HG02938 (cell line): ENCODE measurements around the gene GAL3ST2.
"Not testable (repeated sequence)": the region's sequence is repeated elsewhere in the genome, so short reads cannot be mapped to it uniquely, and the experiment has no call there.

Experiments
- ATAC-seq: cut with Tn5 transposase; IDR thresholded peaks from one replicate; pipeline ENCODE4 v1.9.1; 2021; ENCODE audit warnings: mild to moderate bottlenecking, moderate library complexity; ENCODE audit not compliant: unreplicated experiment

The GAL3ST2 gene

DNA sequence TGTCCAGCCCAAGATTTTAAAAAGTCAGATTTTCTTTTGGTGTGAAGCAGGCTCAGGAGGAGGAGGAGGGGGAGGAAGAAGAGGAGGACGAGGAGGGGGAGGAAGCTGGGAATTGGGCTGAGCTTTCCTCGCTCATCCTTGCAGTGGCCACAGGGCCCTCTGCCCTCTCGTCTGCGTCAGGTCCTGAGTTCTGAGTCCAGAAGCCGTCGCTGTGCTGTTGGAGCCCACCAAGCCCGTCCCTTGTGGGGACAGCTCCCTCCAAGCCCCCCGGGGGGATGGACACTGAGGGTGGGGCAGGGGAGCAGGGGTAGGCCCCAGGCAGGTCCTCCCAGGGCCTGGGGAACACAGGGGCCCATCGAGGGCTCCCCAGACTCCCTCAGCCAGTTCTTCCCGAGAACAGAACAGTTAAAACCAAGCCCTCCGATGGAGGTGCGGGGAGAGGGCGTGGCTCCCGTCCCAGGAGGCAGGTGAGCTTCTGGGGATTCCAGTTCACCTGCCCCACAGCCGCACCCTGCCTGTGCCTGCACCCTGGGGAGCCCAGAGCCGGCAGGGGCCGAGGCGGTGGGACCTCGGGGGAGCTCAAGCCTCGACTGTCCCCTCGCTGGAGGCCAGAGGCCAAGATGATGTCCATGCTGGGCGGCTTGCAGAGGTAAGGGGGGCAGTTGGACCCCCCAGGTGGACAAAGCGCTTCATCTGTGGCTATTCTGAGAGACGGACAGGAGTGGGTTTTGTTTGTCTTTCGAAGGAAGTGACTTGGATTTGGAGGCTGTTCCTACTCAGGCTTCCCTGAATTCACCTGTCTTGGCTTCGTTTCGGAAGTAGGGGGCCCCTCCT, at the start of gene GAL3ST2:
Gene GAL3ST2 (plus strand): TSS at position 487 of the 834 bp plus-strand sequence. CDS start 134 bp downstream, at position 621.
- no peak for ATAC-seq

DNA sequence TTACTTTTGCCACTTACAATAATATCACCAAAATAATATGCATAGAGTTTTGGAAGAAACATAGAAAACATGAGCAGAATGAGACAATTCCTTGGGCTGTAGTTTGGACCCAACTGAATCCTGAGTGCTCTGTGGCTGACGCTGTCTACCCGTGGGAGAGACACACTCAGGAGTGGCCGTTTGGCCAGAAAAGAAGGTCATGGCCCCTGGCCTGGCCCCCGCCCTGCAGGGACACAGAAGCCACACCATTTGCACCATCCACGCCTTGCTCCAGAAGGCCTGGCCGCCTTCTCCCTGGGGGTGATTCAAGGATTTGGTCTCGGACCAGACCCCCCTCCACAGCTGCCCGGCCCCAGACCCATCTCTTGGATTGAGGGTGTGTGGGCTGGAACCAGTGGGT, 48.6 kb upstream of the GAL3ST2 start:
- no peak for ATAC-seq

DNA sequence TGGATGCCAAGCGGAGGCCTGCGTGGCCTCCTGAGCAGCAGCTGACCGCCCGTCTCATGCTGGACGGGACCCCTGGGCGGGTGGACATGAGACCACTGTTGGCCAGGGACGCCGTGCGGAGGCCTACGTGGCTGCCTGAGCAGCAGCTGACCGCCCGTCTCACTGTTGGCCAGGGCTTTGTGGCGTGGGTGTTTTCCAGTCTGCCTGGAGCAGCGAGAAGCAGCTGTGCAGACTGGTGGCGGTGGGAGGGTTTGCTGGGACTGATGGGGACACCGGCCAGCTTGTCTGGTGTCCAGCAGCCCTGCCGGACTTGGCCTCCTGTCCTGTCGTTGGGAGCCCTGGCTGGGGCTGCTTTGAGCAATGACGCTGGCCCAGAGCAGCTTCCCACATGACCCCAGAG, 48.0 kb upstream of the GAL3ST2 start:
- no peak for ATAC-seq

DNA sequence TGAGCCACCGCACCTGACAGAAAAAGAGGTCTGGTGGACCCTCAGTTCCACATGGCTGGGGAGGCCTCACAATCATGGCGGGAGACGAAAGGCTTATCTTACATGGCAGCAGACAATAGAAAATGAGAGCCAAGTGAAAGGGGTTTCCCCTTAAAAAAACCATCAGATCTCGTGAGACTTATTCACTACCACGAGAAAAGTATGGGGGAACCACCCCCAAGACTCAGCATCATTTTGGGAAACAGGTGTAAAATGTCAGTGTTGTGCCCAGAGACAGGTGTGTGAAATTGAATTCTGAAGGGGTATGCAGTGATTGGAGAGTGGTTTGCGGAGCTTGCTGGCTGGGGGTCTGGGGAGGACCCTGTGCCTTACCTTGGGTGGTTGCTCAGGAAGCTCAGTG, 46.8 kb upstream of the GAL3ST2 start:
- no peak for ATAC-seq

DNA sequence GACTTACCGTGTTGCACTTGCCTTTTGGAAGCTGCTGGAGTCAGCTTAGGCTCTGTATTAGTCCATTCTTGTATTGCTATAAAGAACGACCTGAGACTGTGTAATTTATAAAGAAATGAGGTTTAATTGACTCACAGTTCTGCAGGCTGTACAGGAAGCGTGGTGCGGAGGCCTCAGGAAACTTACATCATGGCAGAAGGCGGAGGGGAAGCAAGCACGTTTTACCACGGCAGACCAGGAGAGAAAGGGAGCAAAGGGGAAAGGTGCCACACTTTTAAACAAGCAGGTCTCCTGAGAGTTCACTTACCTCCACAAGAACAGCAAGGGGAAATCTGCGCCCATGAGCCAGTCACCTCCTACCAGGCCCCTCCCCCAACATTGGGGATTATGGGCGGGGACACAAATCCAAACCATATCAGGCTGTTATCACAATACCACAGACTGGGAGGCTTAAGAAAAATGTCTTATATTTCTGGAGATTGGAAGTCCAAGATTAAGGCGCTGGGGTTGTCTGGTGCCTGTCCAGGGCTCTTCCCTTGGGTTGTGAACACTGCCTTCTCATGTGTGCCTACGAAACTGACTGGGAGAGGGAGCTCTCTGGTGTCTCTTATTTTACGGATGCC, 45.8 kb upstream of the GAL3ST2 start:
- no peak for ATAC-seq

DNA sequence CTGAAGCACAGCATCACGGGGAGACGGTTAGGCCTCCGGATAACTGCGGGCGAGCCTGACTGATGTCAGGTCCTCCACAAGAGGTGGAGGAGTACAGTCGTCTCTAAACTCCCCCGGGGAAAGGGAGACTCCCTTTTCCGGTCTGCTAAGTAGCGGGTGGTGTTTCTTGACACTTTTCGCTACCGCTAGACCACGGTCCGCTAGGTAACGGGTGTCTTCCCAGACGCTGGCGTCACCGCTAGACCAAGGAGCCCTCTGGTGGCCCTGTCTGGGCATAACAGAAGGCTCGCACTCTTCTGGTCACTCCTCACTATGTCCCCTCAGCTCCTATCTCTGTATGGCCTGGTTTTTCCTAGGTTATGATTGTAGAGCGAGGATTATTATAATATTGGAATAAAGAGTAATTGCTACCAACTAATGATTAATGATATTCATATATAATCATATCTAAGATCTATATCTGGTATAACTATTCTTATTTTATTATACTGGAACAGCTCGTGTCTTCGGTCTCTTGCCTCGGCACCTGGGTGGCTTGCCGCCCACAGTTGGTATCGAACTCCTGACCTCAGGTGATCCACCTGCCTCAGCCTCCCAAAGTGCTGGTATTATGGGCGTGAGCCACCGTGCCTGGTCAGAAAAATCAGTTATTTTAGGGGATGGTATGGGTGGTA, 44.0 kb upstream of the GAL3ST2 start:
- not testable (repeated sequence) for ATAC-seq

DNA sequence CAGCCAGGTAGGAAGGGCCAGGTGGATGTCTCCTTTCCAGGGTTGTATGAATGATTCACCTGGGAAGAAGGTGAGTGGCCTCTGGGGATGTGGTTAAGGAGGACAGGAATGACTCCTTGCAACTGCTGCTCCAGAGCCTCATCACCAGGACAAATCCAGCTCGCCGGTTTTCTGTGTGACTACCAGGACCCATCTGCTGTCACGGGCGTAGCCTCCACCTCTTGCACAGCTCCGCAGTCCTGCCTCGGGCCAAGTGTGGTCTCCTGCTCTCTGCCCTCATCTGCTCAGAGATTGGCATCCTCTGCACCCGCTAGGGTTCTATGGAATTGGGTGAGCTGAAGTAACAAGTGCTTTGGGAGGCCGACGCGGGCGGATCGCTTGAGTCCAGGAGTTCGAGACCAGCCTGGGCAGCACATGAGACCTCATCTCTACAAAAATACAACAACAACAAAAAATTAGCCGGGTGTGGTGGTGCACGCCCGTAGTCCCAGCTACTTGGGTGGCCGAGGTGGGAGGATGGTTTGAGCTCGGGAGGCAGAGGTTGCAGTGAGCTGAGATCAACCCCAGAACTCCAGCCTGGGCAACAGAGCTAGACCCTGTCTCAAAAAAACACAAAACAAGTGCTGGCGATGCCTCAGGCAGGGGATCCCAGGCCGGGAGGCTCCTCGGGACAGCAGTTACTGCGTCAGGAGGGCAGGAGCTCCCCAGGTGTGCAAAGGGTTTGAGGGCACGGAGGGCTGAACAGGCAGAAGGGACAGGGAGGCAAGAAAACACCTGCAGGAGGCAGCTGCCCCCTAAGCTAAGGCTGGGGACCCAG, 43.0 kb upstream of the GAL3ST2 start:
- no peak for ATAC-seq

DNA sequence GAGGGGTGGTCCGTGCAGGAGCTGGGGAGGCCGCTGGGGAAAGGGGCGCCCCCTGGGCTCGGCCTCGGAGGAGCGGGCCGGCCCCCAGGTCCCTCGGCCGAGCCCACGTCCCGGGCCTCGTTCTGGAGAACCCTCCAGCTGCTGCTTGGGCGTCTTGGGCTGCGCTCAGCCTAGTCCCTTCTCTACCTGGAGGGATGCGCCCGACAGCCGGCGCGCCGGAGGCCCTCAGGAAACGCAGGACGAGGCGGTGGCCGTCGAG, 42.5 kb upstream of the GAL3ST2 start:
- ATAC-seq, result no peak

DNA sequence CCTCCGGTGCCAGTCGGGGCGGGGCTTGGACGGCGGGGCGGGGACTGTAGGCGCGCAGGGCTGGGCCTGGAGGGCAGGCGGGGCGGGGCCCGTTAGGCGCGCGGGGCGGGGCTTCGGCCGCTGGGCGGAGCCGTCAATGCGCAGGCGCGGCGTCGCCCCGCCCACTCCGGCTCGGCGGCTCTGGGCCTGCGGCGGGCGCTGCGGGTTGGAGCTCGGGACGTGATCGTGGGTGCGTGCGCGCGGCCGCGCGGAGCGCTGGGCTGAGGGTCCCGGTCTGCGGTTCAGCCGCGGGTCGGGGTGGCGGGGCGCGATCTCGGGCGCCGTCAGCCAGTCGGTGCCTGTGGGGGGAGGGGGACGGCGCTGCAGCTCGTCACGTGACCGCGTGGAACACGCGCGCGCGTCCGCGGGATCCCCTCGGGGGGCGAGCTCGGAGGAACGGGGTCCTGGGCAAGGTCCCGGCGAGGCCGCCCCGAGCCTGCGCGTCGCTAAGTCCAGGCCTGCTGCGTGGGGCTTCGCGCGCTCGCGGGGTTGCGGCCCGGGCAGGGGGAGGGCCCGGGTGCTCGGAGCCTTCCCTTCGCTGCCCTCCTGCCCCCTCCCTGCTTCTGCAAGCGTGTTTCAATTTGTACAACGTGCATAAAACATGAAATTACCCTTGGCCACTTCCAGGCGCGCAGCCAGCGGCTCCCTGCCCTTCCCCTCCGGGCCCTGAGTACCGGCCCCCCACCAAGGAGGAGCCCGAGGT, 42.0 kb upstream of the GAL3ST2 start, which contains the start of gene D2HGDH:
Gene D2HGDH (plus strand): TSS at position 164 of the 742 bp plus-strand sequence. CDS start 595 bp downstream, outside the sequence.
- ATAC-seq, result peak; percentile 66

DNA sequence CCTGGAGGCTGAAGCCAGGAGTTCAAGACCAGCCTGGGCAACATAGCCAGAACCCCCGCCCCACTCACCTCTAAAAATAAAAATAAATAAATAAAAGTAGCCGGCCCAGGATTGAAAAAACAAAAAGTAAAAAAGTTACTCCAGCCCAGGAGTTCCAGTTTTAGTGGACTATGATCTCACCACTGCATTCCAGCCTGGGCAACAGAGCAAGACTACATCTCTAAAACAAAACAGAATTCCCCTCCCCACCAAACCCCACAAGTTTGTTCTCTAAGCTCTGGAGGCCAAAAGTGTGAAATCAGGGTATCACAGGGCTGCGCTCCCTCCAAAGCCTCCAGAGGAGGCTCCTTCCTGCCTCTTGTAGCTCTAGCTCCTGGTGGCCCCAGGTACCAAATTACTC, 40.5 kb upstream of the GAL3ST2 start:
- ATAC-seq, result no peak

DNA sequence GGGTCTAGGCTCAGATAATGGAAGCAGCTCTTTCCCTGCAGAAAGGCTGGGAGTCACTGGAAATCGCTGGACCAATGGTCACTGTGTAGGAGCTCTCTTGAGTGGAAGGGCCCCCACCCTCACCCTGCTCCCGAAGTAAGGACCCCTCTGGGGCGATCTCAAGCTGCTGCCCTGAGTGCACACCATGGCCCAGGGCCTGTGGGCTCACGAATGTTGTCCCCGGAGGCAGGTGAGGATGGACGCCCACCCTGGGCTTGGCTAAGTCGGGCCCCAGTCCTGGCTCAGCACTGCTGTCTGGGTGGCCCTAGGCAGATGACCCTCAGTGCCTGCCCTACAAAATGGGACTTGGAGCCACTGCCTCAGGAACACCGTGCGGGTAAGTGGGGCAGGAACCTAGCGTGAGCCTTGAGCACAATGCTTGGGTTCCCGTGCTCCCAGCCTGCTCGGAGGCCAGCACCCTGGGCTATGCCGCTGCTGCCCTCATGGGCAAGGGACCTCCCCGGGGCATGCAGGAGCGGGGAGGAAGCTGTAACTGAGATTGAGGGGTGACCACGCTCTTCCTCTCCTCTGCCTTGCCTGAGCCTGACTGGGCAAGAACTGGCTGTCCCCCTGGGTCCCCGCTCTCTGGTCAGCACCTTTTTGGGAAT, 38.5 kb upstream of the GAL3ST2 start:
- ATAC-seq, result no peak

DNA sequence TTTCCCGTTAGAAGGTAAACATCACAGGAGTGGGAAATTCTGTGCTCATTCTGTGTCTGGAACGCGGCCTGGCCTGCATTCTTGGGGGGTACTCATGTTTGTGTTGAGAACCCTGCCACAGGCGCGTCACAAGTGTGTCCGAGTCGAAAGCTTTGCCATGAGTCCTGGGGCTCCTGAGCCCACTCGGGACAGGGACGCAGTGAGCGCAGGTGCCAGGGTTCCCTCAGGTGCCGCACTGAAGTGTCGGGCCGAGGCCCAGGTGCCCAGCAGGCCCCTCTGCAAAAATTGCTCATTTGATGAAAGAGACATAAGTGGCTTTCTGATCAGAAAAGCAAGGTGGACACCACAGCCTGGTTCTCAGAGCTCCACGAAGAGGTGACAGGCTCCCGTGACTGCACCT, 37.4 kb upstream of the GAL3ST2 start:
- ATAC-seq, result no peak

DNA sequence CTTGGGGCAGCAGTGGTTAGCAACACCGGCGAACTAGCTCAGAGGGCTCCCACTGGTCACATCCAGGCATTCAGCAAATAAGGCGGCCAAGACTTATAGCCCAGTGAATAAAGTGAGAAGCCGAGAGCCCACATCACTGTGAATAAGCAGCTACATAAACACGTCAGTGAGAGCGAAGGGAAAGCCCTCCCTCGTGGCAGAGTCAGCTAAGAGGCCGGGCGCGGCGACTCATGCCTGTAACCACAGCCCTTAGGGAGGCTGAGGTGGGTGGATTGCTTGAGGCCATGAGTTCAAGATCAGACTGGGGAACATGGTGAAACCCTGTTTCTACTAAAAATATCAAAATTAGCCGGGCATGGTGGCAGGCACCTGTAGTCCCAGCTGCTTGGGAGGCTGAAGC, 37.0 kb upstream of the GAL3ST2 start:
- ATAC-seq, result no peak

DNA sequence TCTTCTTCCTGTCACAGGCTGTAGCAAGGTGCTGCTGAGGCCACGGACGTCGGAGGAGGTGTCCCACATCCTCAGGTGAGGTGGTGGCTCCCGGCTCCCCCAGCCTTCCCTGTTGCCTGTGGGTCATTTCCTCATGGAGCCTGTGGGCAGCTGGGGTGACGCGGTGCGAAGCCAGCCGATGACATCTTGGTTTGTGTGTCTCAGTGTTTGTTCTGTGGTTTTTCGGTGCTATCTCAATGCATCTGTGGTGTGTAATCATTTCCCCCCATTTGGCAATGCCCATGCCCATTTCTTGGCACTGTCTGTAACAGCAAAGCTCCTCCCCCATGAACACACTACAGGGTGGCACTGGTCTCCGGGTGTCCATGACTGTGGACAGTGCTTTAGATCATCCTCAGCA, 35.6 kb upstream of the GAL3ST2 start:
- ATAC-seq, result no peak

DNA sequence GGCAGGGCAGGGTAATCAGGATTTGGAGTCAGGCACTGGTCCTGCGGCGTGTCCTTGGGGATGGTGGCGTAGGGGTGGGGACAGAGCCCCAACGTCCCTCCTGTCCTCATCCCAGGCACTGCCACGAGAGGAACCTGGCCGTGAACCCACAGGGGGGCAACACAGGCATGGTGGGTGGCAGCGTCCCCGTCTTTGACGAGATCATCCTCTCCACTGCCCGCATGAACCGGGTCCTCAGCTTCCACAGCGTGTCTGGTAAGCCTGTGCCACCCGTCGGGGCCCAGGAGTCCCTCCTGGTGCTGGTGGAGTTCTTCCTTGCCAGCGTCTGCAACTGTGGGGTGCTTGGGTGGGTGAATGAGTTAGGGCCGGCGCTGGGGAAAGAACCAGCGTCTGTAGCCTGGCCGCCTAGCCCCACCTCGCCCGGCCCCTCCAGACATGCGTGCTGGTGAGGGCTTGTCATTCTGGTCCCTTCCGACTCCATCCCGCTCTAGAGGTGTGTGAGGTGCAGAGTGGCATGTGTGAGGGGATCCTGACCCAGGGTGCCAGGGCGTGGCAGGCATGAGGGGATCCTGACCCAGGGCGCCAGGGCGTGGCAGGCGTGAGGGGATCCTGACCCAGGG, 34.2 kb upstream of the GAL3ST2 start:
- ATAC-seq, result no peak

DNA sequence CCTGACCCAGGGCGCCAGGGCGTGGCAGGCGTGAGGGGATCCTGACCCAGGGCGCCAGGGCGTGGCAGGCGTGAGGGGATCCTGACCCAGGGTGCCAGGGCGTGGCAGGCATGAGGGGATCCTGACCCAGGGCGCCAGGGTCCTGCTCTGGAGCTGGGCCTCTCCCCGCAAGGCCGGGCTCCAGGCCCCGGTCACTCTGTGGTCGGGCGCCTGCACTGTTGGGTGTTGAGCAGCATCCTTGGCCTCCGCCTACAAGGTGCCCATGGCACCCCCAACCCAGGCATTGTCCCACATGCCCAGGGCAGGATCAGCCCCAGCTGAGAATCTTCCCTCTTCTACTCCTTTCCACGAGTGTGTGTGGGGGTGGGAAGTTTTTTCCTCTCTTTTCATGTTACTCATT, 33.6 kb upstream of the GAL3ST2 start:
- ATAC-seq, result not testable (repeated sequence)

DNA sequence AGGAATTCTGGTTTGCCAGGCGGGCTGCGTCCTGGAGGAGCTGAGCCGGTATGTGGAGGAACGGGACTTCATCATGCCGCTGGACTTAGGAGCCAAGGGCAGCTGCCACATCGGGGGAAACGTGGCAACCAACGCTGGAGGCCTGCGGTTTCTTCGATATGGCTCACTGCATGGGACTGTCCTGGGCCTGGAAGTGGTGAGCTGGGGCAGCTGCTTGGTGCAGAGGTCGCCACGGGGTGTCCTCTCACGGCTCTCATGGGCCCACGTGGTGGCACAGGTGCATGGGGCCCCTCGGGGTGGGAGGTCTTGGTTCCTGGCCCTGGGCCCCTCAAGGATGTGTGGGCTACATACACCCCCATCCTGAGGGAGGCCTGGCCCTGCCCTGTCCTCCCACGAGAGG, 33.0 kb upstream of the GAL3ST2 start:
- no peak for ATAC-seq

DNA sequence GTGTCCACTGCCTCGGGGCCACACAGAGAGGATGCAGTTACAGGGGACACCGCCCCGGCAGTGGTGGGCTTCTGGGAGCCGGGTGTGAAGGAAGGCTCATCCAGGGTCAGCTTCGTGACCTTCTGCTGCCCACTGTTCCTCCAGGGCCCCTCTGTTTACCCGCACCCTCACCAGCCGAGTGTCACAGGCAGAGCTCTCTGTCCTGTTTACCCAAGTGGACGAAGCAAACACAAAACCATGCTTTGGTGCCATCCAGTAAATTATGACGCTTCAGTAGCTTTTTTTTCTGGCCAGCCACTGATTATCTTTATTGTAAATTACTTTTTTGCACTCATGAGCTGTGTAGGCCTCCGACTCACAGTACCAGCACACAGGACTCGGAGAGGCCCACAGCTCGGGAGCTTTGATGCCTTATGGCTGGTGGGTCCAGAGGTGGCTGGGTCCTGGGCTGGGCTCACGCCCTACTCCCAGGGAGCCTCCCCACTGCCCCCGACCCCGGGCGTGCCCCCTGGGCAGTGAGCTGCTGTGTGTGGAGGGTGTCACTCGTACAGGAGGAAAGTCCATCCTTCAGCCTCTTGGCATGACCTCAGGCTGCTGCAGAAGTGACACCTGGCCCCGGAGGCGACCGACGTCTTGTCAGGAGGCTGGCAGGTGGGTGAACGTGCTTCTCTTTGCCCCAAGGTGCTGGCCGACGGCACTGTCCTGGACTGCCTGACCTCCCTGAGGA, 32.4 kb upstream of the GAL3ST2 start:
- ATAC-seq, result no peak

DNA sequence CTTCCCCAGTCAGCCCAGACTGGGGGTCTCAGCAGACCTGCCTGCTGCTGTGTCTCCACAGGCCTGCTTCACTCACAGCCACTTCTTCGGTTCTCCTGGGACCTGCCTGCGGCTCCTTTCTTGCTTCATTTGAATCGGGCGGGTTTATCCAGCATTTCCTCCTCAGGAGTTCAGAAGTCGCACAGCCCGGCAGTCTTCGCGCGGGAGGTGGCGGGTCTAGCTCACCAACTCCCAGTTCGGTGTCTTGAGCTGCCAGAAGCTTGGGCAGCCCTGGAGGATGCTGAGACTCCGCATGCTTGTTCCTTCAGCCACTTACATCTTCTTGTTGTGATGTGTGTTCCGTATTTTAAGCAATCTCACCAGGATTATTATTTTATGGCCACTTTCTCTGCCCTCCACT, 31.3 kb upstream of the GAL3ST2 start:
- ATAC-seq, result no peak
